Activated gamma-delta T cell (primary cell): ENCODE data around the gene FKBP8.
A peak's percentile ranks its signal among the peaks of the same experiment; 100 is the strongest.
"Not testable (repeated sequence)": the region's sequence is repeated elsewhere in the genome, so short reads cannot be mapped to it uniquely, and the experiment has no call there.

Experiments used
- DNase-seq: peaks from one replicate; lab custom pipeline; 2025; lab: John Stamatoyannopoulos, UW

The FKBP8 gene

DNA sequence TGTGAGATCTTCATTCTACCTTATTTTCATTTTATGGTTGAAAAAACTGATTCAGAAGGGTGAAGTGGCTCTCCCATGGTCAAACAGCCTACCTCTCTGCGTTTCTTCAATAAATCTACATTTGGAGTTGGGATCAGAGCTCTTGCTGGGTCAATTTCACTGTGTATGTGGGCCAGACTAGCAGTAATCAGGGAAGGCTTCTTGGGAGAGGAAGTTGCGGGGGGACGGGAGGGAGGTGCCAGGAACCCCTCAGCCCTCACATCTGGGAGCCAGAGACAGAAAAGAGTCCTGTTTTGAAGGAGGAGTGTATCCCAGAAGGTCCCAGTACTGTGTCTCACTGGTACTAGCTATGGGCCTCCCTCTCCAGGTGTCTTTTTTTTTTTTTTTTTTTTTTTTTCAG is 15.2 kb upstream of the FKBP8 start:
- no peak for DNase-seq

DNA sequence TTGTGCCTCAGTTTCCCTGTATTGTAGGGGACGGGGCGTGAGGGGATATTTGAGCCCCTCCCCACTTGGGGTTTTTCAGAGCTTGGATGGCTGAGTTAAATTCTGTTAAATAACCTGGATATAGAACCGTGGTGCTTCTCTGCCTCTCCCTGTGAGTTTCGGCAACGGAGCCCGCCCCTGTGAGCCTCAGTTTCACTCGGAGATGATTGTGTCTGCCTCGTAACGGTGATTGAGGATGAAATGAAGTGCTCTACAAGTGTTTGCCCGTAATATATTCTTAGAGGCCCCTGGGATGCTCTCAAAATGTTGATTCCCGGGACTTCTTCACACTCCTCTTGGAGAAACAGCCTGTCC is 14.8 kb upstream of the FKBP8 start:
- no peak for DNase-seq

DNA sequence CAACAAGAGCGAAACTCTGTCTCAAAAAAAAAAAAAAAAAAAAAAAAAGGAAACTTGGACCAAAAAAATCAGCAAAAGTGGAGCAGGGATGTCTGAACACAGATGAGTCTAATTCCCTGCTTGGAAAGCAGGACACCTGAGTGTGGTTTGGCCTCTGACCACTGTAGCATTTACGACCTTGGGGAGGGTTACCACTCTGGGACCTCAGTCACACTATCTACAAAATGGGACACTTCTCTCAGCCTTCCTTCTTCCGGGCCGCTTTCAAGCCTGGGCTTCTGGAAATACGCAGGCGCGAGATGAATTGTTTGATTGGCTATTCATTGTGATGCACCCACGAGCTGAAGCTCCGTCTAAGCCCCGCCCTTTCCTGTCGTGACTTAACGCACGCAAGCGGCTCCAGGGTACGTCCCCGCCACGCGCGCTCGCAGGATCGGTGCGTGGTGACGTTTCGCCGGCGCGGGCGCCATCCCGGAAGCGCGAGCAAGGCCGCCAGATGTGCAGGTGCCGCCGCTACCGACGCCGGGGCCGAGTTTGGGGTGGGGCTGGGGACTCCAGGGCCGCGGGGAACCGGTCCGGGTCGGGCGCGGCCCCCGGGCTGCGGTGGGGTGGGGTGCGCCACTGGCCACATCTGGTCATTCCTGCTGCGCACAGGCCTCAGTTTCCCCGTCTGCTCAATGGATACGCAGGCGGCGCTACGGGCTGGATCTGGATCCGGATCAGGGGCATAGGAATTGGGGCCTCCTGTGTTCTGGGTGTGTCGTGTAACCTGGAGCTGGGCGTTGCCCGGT is 14.2 kb upstream of the FKBP8 start, which contains the start of gene KXD1:
Gene KXD1 (plus strand): TSS at position 460 of the 791 bp plus-strand sequence. CDS start 4,187 bp downstream, outside the sequence.
- peak; percentile 91 for DNase-seq

DNA sequence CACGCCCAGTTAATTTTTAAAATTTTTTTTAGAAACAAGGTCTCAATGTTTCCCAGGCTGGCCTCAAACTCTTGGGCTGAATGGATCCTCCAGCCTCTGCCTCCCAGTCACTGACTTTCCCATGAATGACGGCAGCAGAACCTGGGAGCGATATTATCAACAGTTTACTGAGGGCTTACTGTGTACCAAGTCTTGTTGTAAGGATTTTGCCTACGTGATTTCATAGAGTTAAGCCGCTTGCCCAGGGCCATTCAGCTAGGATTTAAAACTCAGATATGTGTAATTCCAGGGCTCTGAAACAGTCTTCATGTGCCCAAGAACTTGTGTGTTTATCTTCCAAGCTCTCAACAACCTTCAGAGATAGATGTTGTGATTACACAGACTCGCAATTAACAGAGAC is 8.3 kb upstream of the FKBP8 start:
- DNase-seq, result no peak

DNA sequence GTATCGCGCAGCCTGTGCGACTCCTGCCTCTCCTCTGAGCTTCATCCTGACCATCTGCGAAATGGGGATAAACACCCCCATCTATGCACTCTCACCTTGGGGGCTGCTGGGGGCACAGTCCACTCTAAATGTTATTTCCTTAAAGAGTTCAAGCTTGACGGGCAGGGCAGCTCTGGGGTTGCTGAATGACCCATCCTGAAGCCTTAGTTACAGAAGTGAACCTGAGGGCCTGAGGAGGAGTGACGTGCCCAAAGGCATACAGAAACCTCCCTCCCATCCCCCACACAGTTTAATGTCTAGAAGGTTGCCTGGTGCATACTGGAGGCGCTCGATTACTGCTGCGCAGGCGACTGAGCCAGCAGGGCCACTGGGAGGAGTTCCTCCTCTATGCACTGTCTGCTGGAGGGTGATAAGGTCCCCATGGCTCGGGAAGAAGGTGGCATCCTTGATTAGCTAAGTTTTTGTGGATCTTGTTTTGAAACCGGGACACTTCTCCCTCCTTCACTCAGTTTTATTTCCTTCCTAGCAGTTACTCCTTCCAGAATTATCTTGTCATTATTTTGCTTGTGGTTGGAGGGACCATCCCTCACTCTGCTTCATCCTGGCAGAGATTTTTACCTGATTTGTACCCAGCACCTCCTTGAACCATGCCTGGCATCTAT is 572 bp upstream of the FKBP8 start:
- no peak for DNase-seq

DNA sequence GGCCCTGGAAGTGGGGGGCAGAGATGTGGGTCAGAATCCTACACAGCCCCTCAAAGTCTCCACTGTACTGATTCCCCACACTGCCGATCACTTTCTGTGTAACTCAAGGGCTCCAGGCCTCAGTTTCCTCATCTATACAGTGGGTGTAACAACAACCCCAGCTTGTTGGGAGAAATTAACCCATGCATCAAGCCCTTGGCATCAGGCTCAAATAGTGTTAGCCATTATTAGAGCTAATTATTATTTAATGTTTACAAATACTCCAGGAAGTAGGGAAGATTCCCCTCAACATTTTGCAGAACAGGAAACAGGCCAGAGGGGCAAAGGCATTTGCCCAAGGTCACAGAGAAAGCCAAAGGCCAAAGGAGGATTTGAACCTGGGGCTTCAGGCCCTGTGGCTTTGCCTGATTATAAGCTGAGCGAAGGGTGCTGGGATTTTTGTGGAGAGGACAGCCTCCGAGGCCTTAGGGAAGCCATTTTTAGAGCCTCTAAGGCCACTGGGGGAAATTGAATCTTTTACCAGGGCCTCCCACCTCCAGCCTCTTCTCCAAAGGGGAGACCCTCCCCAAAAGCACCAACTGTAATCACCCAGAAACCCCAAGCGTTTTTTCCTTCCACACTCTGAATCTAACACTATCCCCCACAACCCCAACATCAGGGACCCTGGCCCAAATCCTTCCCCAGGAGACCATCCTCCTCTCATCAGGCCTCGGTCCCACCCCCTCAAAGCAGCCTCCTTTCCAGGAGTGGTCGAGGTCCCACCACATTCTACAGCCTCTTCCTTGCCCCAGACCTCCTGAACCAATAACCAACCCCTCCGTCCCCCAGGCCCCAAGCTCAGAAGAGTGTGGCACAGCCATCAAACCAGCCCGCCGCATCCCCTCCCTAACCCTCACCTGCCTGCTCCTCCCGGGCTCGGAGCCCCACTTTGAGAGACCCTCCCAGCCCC is 1.1 kb downstream of the FKBP8 start:
- DNase-seq, result no peak

DNA sequence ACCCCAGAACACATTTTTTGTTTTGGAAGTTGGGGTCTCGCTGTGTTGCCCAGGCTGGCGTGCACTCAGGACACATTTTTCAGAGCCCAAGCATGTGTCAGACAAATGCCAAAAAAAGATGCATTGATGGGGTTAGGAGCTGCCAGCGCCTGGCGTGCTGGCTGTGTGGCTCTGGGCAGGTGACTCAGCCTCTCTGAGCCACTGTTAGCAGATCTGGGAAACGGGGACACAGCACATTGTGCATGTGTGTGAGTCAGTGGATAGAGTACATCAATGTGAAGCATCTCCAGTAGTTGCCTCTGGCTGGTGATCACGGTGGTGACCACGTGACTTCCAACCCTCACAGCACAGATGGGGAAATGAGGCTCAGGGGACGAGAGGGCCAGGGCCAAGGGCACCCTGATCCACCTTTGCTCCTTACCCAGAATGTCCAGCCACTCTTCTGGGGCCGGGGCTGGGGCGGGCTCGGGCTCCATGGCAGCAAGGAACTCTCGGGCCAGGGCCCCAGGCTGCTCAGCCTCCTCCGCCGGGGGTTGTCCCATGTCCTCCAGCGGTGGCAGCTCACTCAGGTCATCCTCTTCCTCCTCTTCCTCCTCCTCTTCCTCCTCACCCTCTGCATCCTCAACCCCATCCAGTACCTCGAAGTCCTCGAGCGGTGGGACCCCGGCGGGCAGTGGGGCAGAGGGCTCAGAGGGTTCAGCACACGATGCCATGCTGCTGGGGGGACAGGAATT is 1.9 kb downstream of the FKBP8 start:
- no peak for DNase-seq

DNA sequence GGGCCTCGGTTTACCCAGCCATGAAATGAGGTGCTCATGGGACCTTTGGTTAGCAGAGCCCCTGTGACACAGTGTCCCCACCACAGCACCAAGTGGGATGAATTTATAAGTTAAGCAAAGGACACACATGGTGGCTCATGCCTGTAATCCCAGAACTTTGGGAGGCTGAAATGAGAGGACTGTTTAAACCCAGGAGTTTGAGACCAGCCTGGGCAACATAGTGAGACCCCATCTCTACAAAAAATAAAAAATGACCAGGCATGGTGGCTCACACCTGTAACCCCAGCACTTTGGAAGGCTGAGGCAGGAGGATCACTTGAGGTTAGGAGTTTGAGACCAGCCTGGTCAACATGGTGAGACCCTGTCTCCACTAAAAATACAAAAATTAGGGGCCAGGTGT is 3.2 kb downstream of the FKBP8 start:
- not testable (repeated sequence) for DNase-seq

DNA sequence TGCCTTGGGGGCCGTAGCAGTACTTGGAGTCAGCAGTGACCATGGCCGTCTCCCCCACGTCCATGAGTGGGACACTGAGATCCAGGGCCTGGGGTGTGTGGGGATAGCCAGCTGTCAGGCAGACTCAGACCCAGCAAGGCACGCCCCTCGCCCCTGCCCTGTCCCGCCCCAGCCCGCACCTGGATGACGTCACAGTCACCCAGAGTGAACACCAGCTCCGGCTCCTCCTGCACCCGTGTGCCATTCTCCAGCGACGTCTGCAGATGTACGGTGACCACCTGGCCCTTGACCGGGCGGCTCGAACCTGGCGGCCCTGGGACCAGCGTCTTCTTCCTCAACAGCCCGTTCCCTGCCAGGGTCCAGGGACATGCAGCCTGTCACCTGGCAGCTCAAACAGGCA is 4.0 kb downstream of the FKBP8 start:
- DNase-seq, result no peak

DNA sequence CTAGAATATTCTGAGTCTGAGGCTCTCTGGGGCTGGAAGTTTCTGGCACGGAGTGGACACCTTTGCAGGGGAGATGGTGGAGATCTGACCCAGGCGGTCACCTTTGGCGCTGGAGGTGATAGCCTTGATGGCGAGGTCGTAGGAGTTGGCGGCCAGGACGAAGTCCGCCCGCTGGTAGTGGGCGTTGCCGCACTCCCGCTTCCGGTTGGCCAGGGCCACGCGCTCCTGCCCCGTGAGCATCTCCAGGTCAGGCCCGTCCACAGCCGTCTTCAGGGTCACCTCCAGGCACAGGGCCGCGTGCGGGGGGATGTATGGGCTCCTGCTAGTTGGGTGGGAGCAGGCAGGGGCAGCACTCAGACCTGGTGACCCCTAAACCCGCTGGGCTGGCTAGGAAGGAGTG is 5.3 kb downstream of the FKBP8 start:
- DNase-seq, result no peak

DNA sequence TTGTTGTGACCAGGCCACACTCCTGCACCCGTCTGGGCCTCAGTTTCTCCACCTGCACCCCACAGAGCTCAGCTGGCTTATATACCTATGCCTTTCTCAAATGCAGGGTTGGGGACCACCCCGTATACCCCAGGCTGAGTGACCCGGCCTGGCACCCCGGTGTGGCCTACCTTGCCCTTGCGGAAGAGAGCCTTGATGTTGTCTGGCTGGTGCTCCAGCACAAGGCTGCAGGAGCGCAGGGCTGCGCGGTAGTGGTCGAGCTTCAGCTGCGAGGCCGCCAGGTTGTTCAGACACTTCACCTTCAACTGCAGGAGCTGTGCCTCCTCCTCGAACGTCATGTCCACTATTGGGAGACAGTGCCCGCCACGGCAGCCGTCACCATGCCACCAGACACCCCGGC is 5.9 kb downstream of the FKBP8 start:
- DNase-seq, result no peak

DNA sequence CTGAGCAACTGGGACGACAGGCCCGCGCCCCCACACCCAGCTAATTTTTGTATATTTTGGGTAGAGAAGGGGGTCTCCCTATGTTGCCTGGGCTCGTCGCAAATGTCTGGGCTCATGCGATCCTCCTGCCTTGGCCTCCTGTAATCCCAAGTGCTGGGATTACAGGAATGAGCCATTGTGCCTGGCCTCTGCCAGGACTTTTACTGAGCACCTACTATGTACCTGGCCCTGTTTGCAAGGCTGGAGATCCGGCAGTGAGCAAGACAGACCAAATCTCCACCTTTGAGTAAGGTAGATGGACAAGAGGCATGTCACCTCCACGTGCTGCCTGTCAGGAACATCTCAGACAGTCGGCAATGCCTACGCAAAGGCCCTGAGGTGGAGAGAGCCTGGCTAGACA is 6.9 kb downstream of the FKBP8 start:
- DNase-seq, result no peak

DNA sequence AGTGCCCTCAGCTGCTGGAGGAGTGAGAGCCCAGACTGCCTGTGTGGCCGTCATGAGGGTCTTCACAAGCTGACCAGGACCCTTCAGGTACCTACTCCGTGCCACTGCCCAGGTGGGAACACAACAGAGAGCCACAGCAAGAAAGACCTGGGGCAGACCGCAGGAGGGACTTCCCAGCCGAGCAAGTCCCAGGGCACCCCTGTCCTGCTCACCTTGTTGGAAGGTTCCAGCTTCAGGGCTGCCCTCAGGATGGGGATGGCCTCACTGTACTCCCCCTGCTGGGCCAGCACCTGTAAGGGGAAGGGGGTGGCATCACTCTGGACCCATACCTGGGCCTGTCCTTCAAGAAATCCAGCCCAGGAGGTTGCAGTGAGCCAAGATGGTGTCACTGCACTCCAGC is 10.3 kb downstream of the FKBP8 start:
- no peak for DNase-seq

DNA sequence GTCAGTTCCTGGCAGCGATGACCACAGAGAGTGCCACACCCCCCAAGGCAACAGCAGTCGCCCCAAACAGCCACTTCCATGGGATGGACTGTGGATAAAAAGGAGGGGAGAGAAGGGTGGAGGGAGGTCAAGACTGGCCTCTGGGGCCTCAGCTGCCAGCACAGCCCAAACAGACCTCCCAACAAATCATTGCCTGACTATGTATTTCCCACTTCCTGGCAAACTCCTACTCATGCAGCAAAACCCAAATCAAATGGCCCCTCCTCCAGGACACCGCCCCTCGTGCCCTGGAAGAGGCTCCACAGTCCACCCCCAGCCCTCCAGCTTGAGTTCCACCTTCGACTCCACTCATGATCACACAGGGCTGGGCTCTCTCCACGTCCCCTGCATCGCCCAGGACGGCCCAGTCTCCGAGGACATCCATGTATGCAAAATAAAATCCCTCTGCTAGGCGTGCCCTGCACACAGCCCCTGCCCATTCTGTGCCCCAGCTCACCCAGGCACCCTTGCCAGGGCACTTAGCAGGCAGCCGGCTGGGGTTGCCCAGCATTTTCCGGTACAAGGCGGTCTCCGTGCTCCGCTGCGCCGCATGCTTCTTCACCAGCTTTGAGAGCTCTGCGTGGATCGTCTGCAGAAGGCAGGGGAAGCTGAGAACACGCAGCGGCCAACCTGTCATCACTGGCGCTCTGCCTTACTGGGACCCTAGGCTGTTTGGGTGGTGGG is 11.0 kb downstream of the FKBP8 start:
- no peak for DNase-seq

DNA sequence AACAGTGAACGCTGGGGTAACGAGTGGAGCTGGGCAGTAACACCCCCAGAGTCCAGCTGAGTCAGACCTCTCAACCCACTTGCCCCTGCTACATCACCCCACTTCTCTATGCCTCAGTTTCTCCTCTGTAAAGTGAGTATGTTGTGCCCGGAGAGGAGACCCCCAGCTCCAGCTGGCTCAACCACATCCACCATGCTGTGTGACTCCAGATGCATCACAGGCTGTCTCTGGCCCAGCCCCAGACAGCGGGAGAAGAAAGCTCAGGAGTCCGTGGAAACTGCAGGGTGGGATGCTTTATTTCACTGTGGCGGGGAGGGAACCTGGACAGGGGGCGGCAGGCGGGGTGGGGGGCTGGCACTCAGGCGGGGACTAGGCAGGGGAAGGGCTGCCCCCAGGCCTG is 11.9 kb downstream of the FKBP8 start:
- no peak for DNase-seq

DNA sequence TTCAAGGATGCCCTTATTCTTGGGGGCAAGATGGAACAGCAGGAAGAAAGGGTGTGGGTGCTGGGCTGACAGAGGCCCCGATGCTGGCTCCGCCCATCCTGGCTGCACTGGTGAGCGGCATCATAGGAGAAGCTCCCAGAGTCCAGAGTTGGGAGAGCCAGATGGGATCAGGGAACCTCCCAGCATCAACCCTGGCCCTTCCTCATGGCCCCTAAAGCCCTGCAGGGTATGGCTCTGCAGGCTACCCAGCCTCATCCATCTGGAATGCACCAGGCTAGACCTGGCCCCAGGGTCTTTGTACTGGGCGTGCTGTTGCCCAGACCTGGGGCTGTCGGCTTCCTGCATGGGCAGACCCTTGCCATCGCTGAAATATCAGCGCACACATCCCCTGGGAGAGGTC is 13.6 kb downstream of the FKBP8 start:
- DNase-seq, result no peak

DNA sequence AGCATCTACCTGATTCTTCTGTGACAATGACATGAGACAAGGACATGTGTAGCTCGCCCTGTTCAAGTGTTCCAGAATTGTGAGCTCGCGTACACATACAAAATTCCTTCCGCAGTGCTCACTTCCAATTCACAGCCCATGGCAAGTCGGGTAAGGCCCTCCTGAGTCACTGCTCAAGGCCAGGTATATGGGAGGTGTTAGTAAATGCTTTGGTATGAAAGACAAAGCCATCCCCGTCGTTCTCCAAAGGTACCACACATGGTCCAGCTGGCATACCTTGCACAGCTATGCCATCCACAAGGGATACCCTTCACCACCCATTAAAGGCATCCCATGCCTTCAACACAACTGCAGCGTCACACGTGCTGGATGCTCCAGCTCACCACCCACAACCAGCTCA is 17.1 kb downstream of the FKBP8 start:
- DNase-seq, result no peak

DNA sequence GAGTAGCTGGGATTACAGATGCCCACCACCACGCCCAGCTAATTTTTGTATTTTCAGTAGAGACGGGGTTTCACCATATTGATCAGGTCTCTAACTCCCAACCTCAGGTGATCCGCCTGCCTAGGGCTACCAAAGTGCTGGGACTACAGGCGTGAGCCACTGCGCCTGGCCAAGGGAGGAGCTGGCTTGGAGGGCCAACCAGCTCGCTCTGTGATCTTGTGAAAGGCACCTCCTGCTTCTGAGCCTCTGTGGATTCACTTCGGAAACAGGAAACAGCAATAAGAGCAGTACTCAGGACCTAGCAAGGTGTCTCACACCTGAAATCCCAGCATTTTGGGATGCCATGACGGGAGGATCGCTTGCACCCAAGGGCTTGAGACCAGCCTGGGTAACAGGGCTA is 19.5 kb downstream of the FKBP8 start:
- DNase-seq, result no peak

DNA sequence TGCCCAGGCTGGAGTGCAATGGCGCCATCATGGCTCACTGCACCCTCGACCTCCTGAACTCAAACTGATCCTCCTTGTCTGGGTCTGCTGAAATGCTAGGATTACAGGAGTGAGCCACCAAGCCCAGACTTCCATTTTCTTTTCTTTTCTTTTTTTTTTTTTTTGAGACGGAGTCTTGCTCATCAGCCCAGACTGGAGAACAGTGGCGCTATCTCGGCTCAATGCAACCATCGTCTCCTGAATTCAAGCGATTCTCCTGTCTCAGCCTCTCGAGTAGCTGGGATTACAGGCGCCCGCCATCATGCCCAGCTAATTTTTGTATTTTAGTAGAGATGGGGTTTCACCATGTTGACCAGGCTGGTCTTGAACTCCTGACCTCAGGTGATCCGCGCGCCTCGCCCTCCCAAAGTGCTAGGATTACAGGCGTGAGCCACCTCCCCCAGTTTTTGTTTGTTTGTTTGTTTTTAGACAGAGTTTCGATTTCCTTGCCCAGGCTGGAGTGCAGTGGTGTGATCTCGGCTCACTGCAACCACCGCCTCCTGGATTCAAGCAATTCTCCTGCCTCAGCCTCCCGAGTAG is 20.4 kb downstream of the FKBP8 start:
- not testable (repeated sequence) for DNase-seq

DNA sequence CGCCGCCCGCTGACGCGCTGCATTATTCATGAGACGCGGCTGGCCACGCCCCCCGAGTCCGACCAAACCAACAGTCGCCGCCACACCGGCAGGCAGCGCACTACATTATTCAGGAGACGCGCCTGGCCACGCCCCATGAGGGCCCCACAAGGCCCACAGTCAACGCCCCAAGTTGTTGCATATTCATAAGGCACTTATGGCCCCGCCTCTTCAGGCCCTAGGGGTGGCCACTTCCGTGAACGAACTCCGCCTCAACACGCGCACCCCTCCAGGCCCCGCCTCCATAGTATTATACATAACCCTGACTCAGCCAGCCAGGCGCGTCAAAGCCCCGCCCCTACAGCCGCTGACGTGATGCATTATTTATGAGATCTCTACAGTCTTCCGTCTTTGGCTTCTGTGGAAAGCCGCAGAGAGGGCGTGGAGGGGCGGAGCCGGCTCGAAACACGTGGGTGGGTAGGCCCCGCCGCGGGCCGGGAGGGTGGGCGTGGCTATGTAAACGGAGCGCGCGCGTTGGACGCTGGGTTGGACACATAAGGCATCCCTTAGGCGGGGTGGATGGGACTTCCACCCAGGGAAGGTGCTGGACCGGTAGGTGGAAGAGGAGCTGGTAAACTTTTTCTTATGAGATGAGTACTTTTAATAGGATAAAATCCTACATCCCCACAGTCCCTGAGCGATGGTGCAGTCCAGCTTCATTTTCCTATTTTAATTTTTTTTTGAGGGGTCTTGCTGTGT is 21.1 kb downstream of the FKBP8 start:
- DNase-seq, result peak; percentile 99
